ENCODE measurements around the gene DEFB118. TPM values are rescaled to one million over a fixed set of nuclear protein-coding genes. Genes with fewer than 3 reads are reported as not detected.

Gene DEFB118
- total RNA-seq (not detected in 2 replicates), polyA plus RNA-seq (not detected in 2 replicates)

GRCh38 chr20:31368301-31368700 is at the start of gene DEFB118:
TSS of gene DEFB118 (plus strand) at chr20:31368601. CDS start at chr20:31368651, 50 bp downstream.
- no peak within 1 kb of the TSS for H3K4me2 ChIP-seq
- no peaks in the 10 kb centered on the region for H4K20me1 ChIP-seq (ENCODE audit: insufficient read depth, poor library complexity, severe bottlenecking)
- H3K36me3 ChIP-seq (replicated peaks; ENCODE audit: insufficient read depth, low read depth): no peaks in the 10 kb centered on the region
- H3K9me3 ChIP-seq (ENCODE audit: low read depth): peaks cover 2% of the 10 kb centered on the region
- H3K27ac ChIP-seq: no peak within 1 kb of the TSS
- H3K27me3 ChIP-seq: no peaks in the 10 kb centered on the region
- DNase-seq (ENCODE audit: low spot score): no peak
- H3K4me3 ChIP-seq: no peak within 1 kb of the TSS
- TF ChIP-seq CTCF (IDR thresholded peaks at IDR 0.05; ENCODE audit: poor library complexity) (no peak), EZH2 (IDR thresholded peaks at IDR 0.05; ENCODE audit: borderline replicate concordance) (no peak), EZH2phosphoT487 (IDR thresholded peaks at IDR 0.05; ENCODE audit: low read depth, severe bottlenecking, unreplicated experiment) (no peak)
- no peaks in the 10 kb centered on the region for H3K9me2 ChIP-seq (replicated peaks; ENCODE audit: insufficient read depth)
- 60% methylated on average over 2 of the region's 2 CpGs for WGBS (ENCODE audit: low lambda C conversion rate, missing lambda C conversion rate)
- H3K4me1 ChIP-seq (ENCODE audit: insufficient read depth): no peaks in the 10 kb centered on the region
- H3K79me2 ChIP-seq: no peaks in the 10 kb centered on the region
- no peak within 1 kb of the TSS for H2AFZ ChIP-seq

GRCh38 chr20:31322504-31322903 is 45.9 kb upstream of the DEFB118 start:
- no peaks in the 10 kb centered on the region for H3K27me3 ChIP-seq
- no peak overlapping the region for H2AFZ ChIP-seq
- no peaks in the 10 kb centered on the region for H3K9me2 ChIP-seq (replicated peaks; ENCODE audit: insufficient read depth)
- H3K4me3 ChIP-seq: no peak overlapping the region
- DNase-seq (ENCODE audit: low spot score): no peak
- no peak for TF ChIP-seq EZH2 (IDR thresholded peaks at IDR 0.05; ENCODE audit: borderline replicate concordance)
- TF ChIP-seq CTCF (IDR thresholded peaks at IDR 0.05; ENCODE audit: poor library complexity): no peak
- no peak for TF ChIP-seq EZH2phosphoT487 (IDR thresholded peaks at IDR 0.05; ENCODE audit: low read depth, severe bottlenecking, unreplicated experiment)
- no peaks in the 10 kb centered on the region for H3K9me3 ChIP-seq (ENCODE audit: low read depth)
- H3K4me1 ChIP-seq (ENCODE audit: insufficient read depth): no peaks in the 10 kb centered on the region
- no peaks in the 10 kb centered on the region for H3K79me2 ChIP-seq
- H3K4me2 ChIP-seq: no peak overlapping the region
- WGBS (ENCODE audit: low lambda C conversion rate, missing lambda C conversion rate): 52% methylated on average over 3 of the region's 3 CpGs
- H3K27ac ChIP-seq: no peak overlapping the region
- H4K20me1 ChIP-seq (ENCODE audit: insufficient read depth, poor library complexity, severe bottlenecking): no peaks in the 10 kb centered on the region
- H3K36me3 ChIP-seq (replicated peaks; ENCODE audit: insufficient read depth, low read depth): no peaks in the 10 kb centered on the region

GRCh38 chr20:31330893-31331292 is 37.5 kb upstream of the DEFB118 start:
- H3K9me2 ChIP-seq (replicated peaks; ENCODE audit: insufficient read depth): no peaks in the 10 kb centered on the region
- H3K27ac ChIP-seq: no peak overlapping the region
- H3K79me2 ChIP-seq: no peaks in the 10 kb centered on the region
- no peaks in the 10 kb centered on the region for H3K4me1 ChIP-seq (ENCODE audit: insufficient read depth)
- DNase-seq (ENCODE audit: low spot score): no peak
- H2AFZ ChIP-seq: no peak overlapping the region
- no peak overlapping the region for H3K4me2 ChIP-seq
- no peaks in the 10 kb centered on the region for H3K27me3 ChIP-seq
- no peaks in the 10 kb centered on the region for H4K20me1 ChIP-seq (ENCODE audit: insufficient read depth, poor library complexity, severe bottlenecking)
- no peak overlapping the region for H3K4me3 ChIP-seq
- H3K9me3 ChIP-seq (ENCODE audit: low read depth): peaks cover 10% of the 10 kb centered on the region
- H3K36me3 ChIP-seq (replicated peaks; ENCODE audit: insufficient read depth, low read depth): no peaks in the 10 kb centered on the region
- no peak for TF ChIP-seq CTCF (IDR thresholded peaks at IDR 0.05; ENCODE audit: poor library complexity)
- no peak for TF ChIP-seq EZH2 (IDR thresholded peaks at IDR 0.05; ENCODE audit: borderline replicate concordance)
- TF ChIP-seq EZH2phosphoT487 (IDR thresholded peaks at IDR 0.05; ENCODE audit: low read depth, severe bottlenecking, unreplicated experiment): no peak

GRCh38 chr20:31341470-31341869 is 26.9 kb upstream of the DEFB118 start:
- H3K27me3 ChIP-seq: no peaks in the 10 kb centered on the region
- no peaks in the 10 kb centered on the region for H3K79me2 ChIP-seq
- no peak overlapping the region for H3K4me3 ChIP-seq
- H3K27ac ChIP-seq: no peak overlapping the region
- no peaks in the 10 kb centered on the region for H3K4me1 ChIP-seq (ENCODE audit: insufficient read depth)
- no peak overlapping the region for H2AFZ ChIP-seq
- H3K9me2 ChIP-seq (replicated peaks; ENCODE audit: insufficient read depth): no peaks in the 10 kb centered on the region
- H3K4me2 ChIP-seq: no peak overlapping the region
- H4K20me1 ChIP-seq (ENCODE audit: insufficient read depth, poor library complexity, severe bottlenecking): no peaks in the 10 kb centered on the region
- no peaks in the 10 kb centered on the region for H3K9me3 ChIP-seq (ENCODE audit: low read depth)
- no peaks in the 10 kb centered on the region for H3K36me3 ChIP-seq (replicated peaks; ENCODE audit: insufficient read depth, low read depth)
- no peak for DNase-seq (ENCODE audit: low spot score)
- TF ChIP-seq CTCF (IDR thresholded peaks at IDR 0.05; ENCODE audit: poor library complexity): no peak
- no peak for TF ChIP-seq EZH2 (IDR thresholded peaks at IDR 0.05; ENCODE audit: borderline replicate concordance)
- no peak for TF ChIP-seq EZH2phosphoT487 (IDR thresholded peaks at IDR 0.05; ENCODE audit: low read depth, severe bottlenecking, unreplicated experiment)

Data from hepatocyte (in vitro differentiated cells).